HepG2 (cell line): ENCODE data around the gene SYNE1. TPM values are rescaled to one million over a fixed set of nuclear protein-coding genes. Genes with fewer than 3 reads are reported as not detected.
"Not testable (repeated sequence)": the region's sequence is repeated elsewhere in the genome, so short reads cannot be mapped to it uniquely, and the experiment has no call there.

Experiments
- ATAC-seq: fragments of 200-7000 bp; cut with Tn5 transposase; 3 replicates; pipeline ENCODE4 v1.9.1; 2020; ENCODE audit warnings: mild to moderate bottlenecking, moderate library complexity
- BruUV-seq: library from RNA; stranded (reverse); fragments of 400-500 nt; replicated peaks from 2 replicates; lab custom pipeline; 2021; lab: Mats Ljungman, UMichigan
- CTCF ChIA-PET: fragments of 300-600 bp; formaldehyde crosslinking; extraction: SDS; loops from one replicate; lab custom pipeline; 2021; ENCODE audit warnings: low total read pairs, inconsistent platforms, low intra/inter-chr PET ratio; lab: Yijun Ruan, JAX
- POLR2A ChIA-PET: fragments of 350-600 bp; sonication (Branson Sonifier 250); formaldehyde crosslinking; loops from one replicate; lab custom pipeline; 2020; ENCODE audit warnings: antibody characterized with exemption, inconsistent platforms; lab: Yijun Ruan, JAX
- DNase-seq: peaks from one replicate; pipeline ENCODE4 v3.0.0-alpha.2; 2015; ENCODE audit warnings: low spot score
- FAIRE-seq: peaks from 3 replicates; lab custom pipeline; 2011; peaks lifted over from hg19 to GRCh38; lab: Jason Lieb, UNC
- H2AFZ ChIP-seq: one replicate; pipeline ENCODE4 v1.6.1; 2011; ENCODE audit warnings: low read length, inconsistent platforms
- H3K27ac ChIP-seq: fragments of 300-600 bp; 3 replicates; pipeline ENCODE4 v1.8.0; 2011; ENCODE audit warnings: mixed run types, mild to moderate bottlenecking, mixed read lengths, low read length, inconsistent platforms; ENCODE audit not compliant: insufficient read depth; ENCODE audit errors: extremely low read length
- H3K27me3 ChIP-seq, 2 experiments: fragments of 200-600 bp in 1 of 2; 2 replicates in 1 of 2; 3 replicates in 1 of 2; pipeline versions ENCODE4 v1.6.0 to v1.8.0; 2011; ENCODE audit warnings: low read length in 2 of 2, mild to moderate bottlenecking in 2 of 2, moderate library complexity in 2 of 2, inconsistent platforms in 1 of 2; ENCODE audit not compliant: insufficient read depth in 2 of 2, control insufficient read depth in 1 of 2
- H3K36me3 ChIP-seq, 2 experiments: fragments of 200-600 bp in 1 of 2; replicated peaks in 1 of 2; 2 replicates in 1 of 2; 3 replicates in 1 of 2; pipeline versions ENCODE4 v1.5.1 to v1.8.0; 2011; ENCODE audit warnings: low read length in 2 of 2, inconsistent platforms in 1 of 2; ENCODE audit not compliant: insufficient read depth in 2 of 2, control insufficient read depth in 1 of 2
- H3K4me1 ChIP-seq: 2 replicates; pipeline ENCODE4 v1.5.1; 2012; ENCODE audit warnings: low read length, inconsistent platforms; ENCODE audit not compliant: insufficient read depth
- H3K4me2 ChIP-seq: 2 replicates; pipeline ENCODE4 v1.6.0; 2011; ENCODE audit warnings: low read depth, low read length, inconsistent platforms
- H3K4me3 ChIP-seq, 3 experiments: fragments of 200-600 bp in 1 of 3; sonication (generic), shearing (Covaris generic) in 1 of 3; replicated peaks in 1 of 3; 2 replicates each; pipeline ENCODE4 v1.5.1; 2011 to 2016; ENCODE audit warnings: low read length in 3 of 3, inconsistent platforms in 2 of 3, low read depth in 2 of 3, mild to moderate bottlenecking in 2 of 3, control low read depth in 1 of 3, mixed read lengths in 1 of 3; ENCODE audit not compliant: insufficient read depth in 1 of 3
- H3K79me2 ChIP-seq: one replicate; pipeline ENCODE4 v1.6.1; 2011; ENCODE audit warnings: low read length, inconsistent platforms; ENCODE audit not compliant: insufficient read depth
- H3K9ac ChIP-seq: 2 replicates; pipeline ENCODE4 v1.6.0; 2011; ENCODE audit warnings: mild to moderate bottlenecking, low read depth, low read length, inconsistent platforms; ENCODE audit not compliant: insufficient read depth
- H3K9me3 ChIP-seq: 2 replicates; pipeline ENCODE4 v1.5.1; 2012; ENCODE audit warnings: mild to moderate bottlenecking, low read length
- H4K20me1 ChIP-seq: 2 replicates; pipeline ENCODE4 v1.6.0; 2011; ENCODE audit warnings: inconsistent platforms, mild to moderate bottlenecking, low read length, moderate library complexity; ENCODE audit not compliant: insufficient read depth
- AGO2 ChIP-seq: fragments of 200-400 bp; formaldehyde crosslinking; optimal IDR thresholded peaks from 2 replicates; pipeline ENCODE3; 2017; ENCODE audit warnings: mild to moderate bottlenecking, low read depth, low read length, moderate library complexity
- ATF7 ChIP-seq, 2 experiments: fragments of 450-650 bp in 1 of 2; sonication (generic) in 1 of 2; formaldehyde crosslinking in 1 of 2; IDR thresholded peaks; 2 replicates each; pipeline versions ENCODE4 v1.4.0 to v1.6.1; 2016 to 2020; ENCODE audit warnings: antibody characterized with exemption in 1 of 2, mild to moderate bottlenecking in 1 of 2, missing genetic modification reagents in 1 of 2
- BRD4 ChIP-seq: sonication (generic); formaldehyde crosslinking; IDR thresholded peaks from 2 replicates; pipeline ENCODE4 v1.4.0; 2020; ENCODE audit warnings: missing genetic modification reagents
- HDAC6 ChIP-seq: fragments of 200-600 bp; sonication (generic); IDR thresholded peaks from 2 replicates; pipeline ENCODE4 v1.7.0; 2017; ENCODE audit warnings: mild to moderate bottlenecking, antibody characterized with exemption, low read length, low read depth
- PATZ1 ChIP-seq: sonication (generic); formaldehyde crosslinking; IDR thresholded peaks from 2 replicates; pipeline ENCODE4 v1.4.0; 2020; ENCODE audit warnings: missing genetic modification reagents
- TOPORS ChIP-seq: sonication (generic); formaldehyde crosslinking; IDR thresholded peaks from 2 replicates; pipeline ENCODE4 v1.8.0; 2023; ENCODE audit warnings: mild to moderate bottlenecking, missing genetic modification reagents
- ZNF460 ChIP-seq: sonication (generic); formaldehyde crosslinking; IDR thresholded peaks from 2 replicates; pipeline ENCODE4 v1.5.1; 2020; ENCODE audit warnings: missing genetic modification reagents, mild to moderate bottlenecking, borderline replicate concordance
- ZSCAN22 ChIP-seq: sonication (generic); formaldehyde crosslinking; IDR thresholded peaks from 2 replicates; pipeline ENCODE4 v1.4.0; 2020; ENCODE audit warnings: mild to moderate bottlenecking, missing genetic modification reagents
- WGBS: methylation state at CpG from one replicate; pipeline ENCODE4 v1.1.6; 2017; ENCODE audit warnings: low lambda C conversion rate; 5-methylcytosine and 5-hydroxymethylcytosine counted together
- in situ Hi-C: cut with HindIII; loops from 2 replicates; pipeline ENCODE4 v1.10.0; 2017; ENCODE audit warnings: low pct_unique_long_range_greater_than_20kb; ENCODE audit not compliant: extremely low pct_ligation_motif_present
- intact Hi-C: fragments of 100-400 bp; cut with micrococcal nuclease; formaldehyde crosslinking; loops from one replicate; pipeline ENCODE4 v1.10.0; 2022; ENCODE audit not compliant: unreplicated experiment
- polyA plus RNA-seq, 8 experiments: library from polyadenylated mRNA; depleted of rRNA in 3 of 8; stranded (reverse) in 7 of 8; unstranded in 1 of 8; fragments of >200 nt; fragmentation: Illumina TruSeq in 4 of 8; extraction: Trizol in 4 of 8; gene quantifications; 2 replicates each; pipeline versions ENCODE4 v1.2.1 to v1.2.3, GENCODE V29; 2011 to 2016; ENCODE audit warnings: low read depth in 4 of 8, missing spikeins in 1 of 8, mixed read lengths in 1 of 8; ENCODE audit not compliant: insufficient read depth in 1 of 8
- total RNA-seq, 5 experiments: library from RNA; depleted of rRNA; stranded (reverse); fragments of >200 nt; fragmentation: Illumina TruSeq; extraction: Trizol; gene quantifications; 2 replicates each; pipeline ENCODE4 v1.2.3, GENCODE V29; 2016; ENCODE audit warnings: low read depth in 1 of 5
- TF ChIP-seq, protein P1 (sequence below): sonication (generic); formaldehyde crosslinking; conservative IDR thresholded peaks from 2 replicates; pipeline ENCODE4 v1.8.0; 2022; ENCODE audit warnings: low read depth, missing genetic modification reagents

SYNE1 gene
- total and polyA plus RNA-seq, 2 of the 13 experiments (the other 11 are each of a cell fraction or from before 2014, with no cell fraction given) = 5.5 to 15.9 TPM

DNA sequence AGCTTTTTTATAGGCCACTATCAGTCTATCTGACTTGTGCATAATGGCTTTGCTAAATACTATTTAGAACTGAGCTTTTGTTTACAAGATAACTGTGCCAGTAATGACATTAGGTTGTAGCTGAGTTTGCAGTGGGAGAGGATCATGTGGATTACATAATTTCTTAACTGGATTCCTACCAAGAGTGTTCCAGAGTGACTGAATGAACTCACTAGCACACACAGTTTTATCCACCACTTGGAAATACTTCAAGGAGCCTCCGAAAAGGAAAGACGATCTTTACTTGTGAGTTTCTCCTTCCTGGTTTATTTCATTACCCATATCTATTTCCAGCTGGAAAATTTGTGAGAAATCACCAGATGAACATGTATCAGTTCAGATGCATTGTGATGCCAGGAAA lies 10.9 kb upstream of the SYNE1 start (continued):
- TF ChIP-seq PATZ1 (no peak), TOPORS (CRISPR knock-in tag) (no peak), HDAC6 (no peak), ZSCAN22 (CRISPR knock-in tag) (no peak), AGO2 (no peak), ZNF460 (CRISPR knock-in tag) (no peak), BRD4 (CRISPR knock-in tag) (no peak)
- TF ChIP-seq, protein P1, sequence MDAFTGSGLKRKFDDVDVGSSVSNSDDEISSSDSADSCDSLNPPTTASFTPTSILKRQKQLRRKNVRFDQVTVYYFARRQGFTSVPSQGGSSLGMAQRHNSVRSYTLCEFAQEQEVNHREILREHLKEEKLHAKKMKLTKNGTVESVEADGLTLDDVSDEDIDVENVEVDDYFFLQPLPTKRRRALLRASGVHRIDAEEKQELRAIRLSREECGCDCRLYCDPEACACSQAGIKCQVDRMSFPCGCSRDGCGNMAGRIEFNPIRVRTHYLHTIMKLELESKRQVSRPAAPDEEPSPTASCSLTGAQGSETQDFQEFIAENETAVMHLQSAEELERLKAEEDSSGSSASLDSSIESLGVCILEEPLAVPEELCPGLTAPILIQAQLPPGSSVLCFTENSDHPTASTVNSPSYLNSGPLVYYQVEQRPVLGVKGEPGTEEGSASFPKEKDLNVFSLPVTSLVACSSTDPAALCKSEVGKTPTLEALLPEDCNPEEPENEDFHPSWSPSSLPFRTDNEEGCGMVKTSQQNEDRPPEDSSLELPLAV (CRISPR knock-in tag) = no peak

- not testable (repeated sequence) for BruUV-seq
These were observed 9.6 kb upstream of the SYNE1 start for GRCh38 chr6:152646732-152647131.

More at GRCh38 chr6:152646732-152647131, 9.6 kb upstream of the SYNE1 start:
- H3K79me2 ChIP-seq; DNase-seq; H4K20me1 ChIP-seq; POLR2A ChIA-PET; ATAC-seq; H3K4me3 ChIP-seq; H3K4me2 ChIP-seq; intact Hi-C loops; FAIRE-seq; H3K4me1 ChIP-seq; H2AFZ ChIP-seq; H3K27ac ChIP-seq; H3K27me3 ChIP-seq; H3K36me3 ChIP-seq; H3K9me3 ChIP-seq; H3K9ac ChIP-seq; in situ Hi-C loops; CTCF ChIA-PET; TF ChIP-seq ATF7 (CRISPR knock-in tag; IDR thresholded peaks at IDR 0.05): not testable (repeated sequence)
- TF ChIP-seq ATF7 (IDR thresholded peaks at IDR 0.05) = peak; percentile 29; the same call in 1 of the 2 replicates
- 2% methylated on average over 4 of the region's 4 CpGs for WGBS
